IgD-negative memory B cell (primary cell): ENCODE measurements around the gene TMEM131. TPM values are rescaled to one million over a fixed set of nuclear protein-coding genes. Genes with fewer than 3 reads are reported as not detected.
"Not testable (repeated sequence)": the region's sequence is repeated elsewhere in the genome, so short reads cannot be mapped to it uniquely, and the experiment has no call there.

Experiments
- H3K27ac Mint-ChIP-seq, 3 donors: one replicate each; pipeline ENCODE4 v1.8.0; 2020 to 2022; ENCODE audit warnings: mild to moderate bottlenecking in 3 of 3, mixed read lengths in 3 of 3, moderate library complexity in 1 of 3
- H3K27me3 Mint-ChIP-seq: one replicate; pipeline ENCODE4 v1.8.0; 2021; ENCODE audit warnings: mixed read lengths
- H3K36me3 Mint-ChIP-seq: one replicate; pipeline ENCODE4 v1.8.0; 2020; ENCODE audit warnings: mild to moderate bottlenecking, mixed read lengths
- H3K4me1 Mint-ChIP-seq, 3 donors: one replicate each; pipeline ENCODE4 v1.8.0; 2020 to 2022; ENCODE audit warnings: mixed read lengths in 3 of 3, mild to moderate bottlenecking in 1 of 3
- H3K4me3 Mint-ChIP-seq, 4 donors: one replicate each; pipeline ENCODE4 v1.8.0; 2020 to 2022; ENCODE audit warnings: mild to moderate bottlenecking in 4 of 4, mixed read lengths in 4 of 4, moderate library complexity in 3 of 4
- H3K9me3 Mint-ChIP-seq, 3 donors: one replicate each; pipeline ENCODE4 v1.8.0; 2020 to 2021; ENCODE audit warnings: mixed read lengths in 3 of 3, mild to moderate bottlenecking in 1 of 3
- polyA plus RNA-seq: library from polyadenylated mRNA; unstranded; fragments of 300-500 nt; fragmentation: Illumina TruSeq; gene quantifications from one replicate; pipeline ENCODE4 v1.2.3, GENCODE V29; 2021

TMEM131 gene
- polyA plus RNA-seq, 1 donor from 2014 or later = 24.9 TPM

- Mint-ChIP-seq H3K36me3 (peaks cover 30% of the 10 kb centered on the region), H3K4me3 (no peak overlapping the region), H3K4me1 (peaks cover 5 to 34% (median 8%) of the 10 kb centered on the region in 3 donors), H3K27me3 (no peaks in the 10 kb centered on the region), H3K9me3 (peaks cover 6 to 10% (median 7%) of the 10 kb centered on the region in 3 donors), H3K27ac (no peak overlapping the region)
These were observed 109.9 kb downstream of the TMEM131 start for GRCh38 chr2:97885841-97886240.

GRCh38 chr2:97880334-97880733 is 115.4 kb downstream of the TMEM131 start:
- Mint-ChIP-seq H3K9me3 (peaks cover 2 to 8% (median 3%) of the 10 kb centered on the region in 3 donors), H3K4me3 (peak overlapping the region in 1 of 4 donors; percentile 49), H3K36me3 (peaks cover 16% of the 10 kb centered on the region), H3K27ac (no peak overlapping the region), H3K27me3 (no peaks in the 10 kb centered on the region), H3K4me1 (peaks cover 28 to 63% (median 37%) of the 10 kb centered on the region in 3 donors)

GRCh38 chr2:97878865-97879264 is 116.9 kb downstream of the TMEM131 start:
- Mint-ChIP-seq H3K27ac (no peak overlapping the region), H3K4me3 (no peak overlapping the region), H3K9me3 (peaks cover 0 to 8% (median 1%) of the 10 kb centered on the region in 3 donors), H3K4me1 (peaks cover 26 to 72% (median 44%) of the 10 kb centered on the region in 3 donors), H3K36me3 (peaks cover 14% of the 10 kb centered on the region), H3K27me3 (no peaks in the 10 kb centered on the region)

- not testable (repeated sequence) for H3K9me3 Mint-ChIP-seq, H3K27me3 Mint-ChIP-seq, H3K27ac Mint-ChIP-seq, H3K4me3 Mint-ChIP-seq
- peaks cover 26 to 73% (median 47%) of the 10 kb centered on the region in 3 donors for H3K4me1 Mint-ChIP-seq
- peaks cover 14% of the 10 kb centered on the region for H3K36me3 Mint-ChIP-seq
These were observed 117.4 kb downstream of the TMEM131 start for GRCh38 chr2:97878317-97878716.

GRCh38 chr2:97871096-97871780 is 124.5 kb downstream of the TMEM131 start:
- Mint-ChIP-seq H3K36me3 (peaks cover 2% of the 10 kb centered on the region), H3K27me3 (no peaks in the 10 kb centered on the region), H3K4me3 (peak overlapping the region in 1 of 4 donors; percentile 34), H3K9me3 (peaks cover 0 to 2% (median 0%) of the 10 kb centered on the region in 3 donors), H3K27ac (peak overlapping the region in 1 of 3 donors; percentile 2), H3K4me1 (peaks cover 28 to 48% (median 46%) of the 10 kb centered on the region in 3 donors)

GRCh38 chr2:97870396-97870843 is 125.3 kb downstream of the TMEM131 start:
- no peak overlapping the region for H3K27ac Mint-ChIP-seq
- H3K4me3 Mint-ChIP-seq = no peak overlapping the region
- no peaks in the 10 kb centered on the region for H3K27me3 Mint-ChIP-seq
- peaks cover 5% of the 10 kb centered on the region for H3K36me3 Mint-ChIP-seq
- peaks cover 24 to 44% (median 40%) of the 10 kb centered on the region in 3 donors for H3K4me1 Mint-ChIP-seq
- peaks cover 0 to 5% (median 0%) of the 10 kb centered on the region in 3 donors for H3K9me3 Mint-ChIP-seq

GRCh38 chr2:97869722-97870346 is 125.9 kb downstream of the TMEM131 start:
- peaks cover 24 to 41% (median 41%) of the 10 kb centered on the region in 3 donors for H3K4me1 Mint-ChIP-seq
- H3K4me3 Mint-ChIP-seq = no peak overlapping the region
- no peaks in the 10 kb centered on the region for H3K27me3 Mint-ChIP-seq
- H3K27ac Mint-ChIP-seq = no peak overlapping the region
- H3K36me3 Mint-ChIP-seq = peaks cover 9% of the 10 kb centered on the region
- H3K9me3 Mint-ChIP-seq = peaks cover 0 to 11% (median 0%) of the 10 kb centered on the region in 3 donors

- Mint-ChIP-seq H3K36me3 (peaks cover 9% of the 10 kb centered on the region), H3K27ac (no peak overlapping the region), H3K4me3 (peak overlapping the region in 1 of 4 donors; percentile 49), H3K4me1 (peaks cover 23 to 40% (median 36%) of the 10 kb centered on the region in 3 donors), H3K27me3 (no peaks in the 10 kb centered on the region), H3K9me3 (peaks cover 0 to 14% (median 0%) of the 10 kb centered on the region in 3 donors)
These were observed 126.6 kb downstream of the TMEM131 start for GRCh38 chr2:97868986-97869721.

- Mint-ChIP-seq H3K27me3 (no peaks in the 10 kb centered on the region), H3K27ac (no peak overlapping the region), H3K4me3 (no peak overlapping the region), H3K9me3 (peaks cover 0 to 18% (median 6%) of the 10 kb centered on the region in 3 donors), H3K36me3 (peaks cover 16% of the 10 kb centered on the region), H3K4me1 (peaks cover 6 to 19% (median 19%) of the 10 kb centered on the region in 3 donors)
These were observed 131.9 kb downstream of the TMEM131 start for GRCh38 chr2:97863829-97864228.

GRCh38 chr2:97861177-97861576 is 134.6 kb downstream of the TMEM131 start:
- Mint-ChIP-seq H3K4me3 (no peak overlapping the region), H3K36me3 (peaks cover 17% of the 10 kb centered on the region), H3K27me3 (no peaks in the 10 kb centered on the region), H3K4me1 (peaks cover 7 to 17% (median 15%) of the 10 kb centered on the region in 3 donors), H3K9me3 (peaks cover 0 to 16% (median 6%) of the 10 kb centered on the region in 3 donors), H3K27ac (no peak overlapping the region)

- H3K4me3 Mint-ChIP-seq = no peak overlapping the region
- peaks cover 0 to 4% (median under 1%) of the 10 kb centered on the region in 3 donors for H3K9me3 Mint-ChIP-seq
- H3K36me3 Mint-ChIP-seq = peaks cover 14% of the 10 kb centered on the region
- H3K27ac Mint-ChIP-seq = peak overlapping the region in 1 of 3 donors; percentile 52
- H3K27me3 Mint-ChIP-seq = no peaks in the 10 kb centered on the region
- peaks cover 6 to 13% (median 10%) of the 10 kb centered on the region in 3 donors for H3K4me1 Mint-ChIP-seq
These were observed 137.3 kb downstream of the TMEM131 start for GRCh38 chr2:97858442-97858841.

GRCh38 chr2:97857553-97857952 is 138.2 kb downstream of the TMEM131 start:
- no peaks in the 10 kb centered on the region for H3K27me3 Mint-ChIP-seq

GRCh38 chr2:97853057-97853456 is 142.7 kb downstream of the TMEM131 start:
- not testable (repeated sequence) for H3K36me3 Mint-ChIP-seq, H3K4me3 Mint-ChIP-seq, H3K9me3 Mint-ChIP-seq, H3K27me3 Mint-ChIP-seq, H3K27ac Mint-ChIP-seq
- peaks cover 27 to 42% (median 41%) of the 10 kb centered on the region in 3 donors for H3K4me1 Mint-ChIP-seq

More at GRCh38 chr2:97857553-97857952, 138.2 kb downstream of the TMEM131 start:
- H3K4me1 Mint-ChIP-seq = peaks cover 4 to 15% (median 14%) of the 10 kb centered on the region in 3 donors
- peaks cover 11% of the 10 kb centered on the region for H3K36me3 Mint-ChIP-seq
- H3K4me3 Mint-ChIP-seq = no peak overlapping the region
- peak overlapping the region in 1 of 3 donors; percentile 61 for H3K27ac Mint-ChIP-seq
- peaks cover 0 to 2% (median 0%) of the 10 kb centered on the region in 3 donors for H3K9me3 Mint-ChIP-seq

GRCh38 chr2:97851172-97851571 is 144.6 kb downstream of the TMEM131 start:
- Mint-ChIP-seq H3K27me3 (no peaks in the 10 kb centered on the region), H3K36me3 (peaks cover 8% of the 10 kb centered on the region), H3K27ac (peak overlapping the region in 1 of 3 donors; percentile 71), H3K4me1 (peaks cover 34 to 54% (median 48%) of the 10 kb centered on the region in 3 donors), H3K9me3 (peaks cover 0 to 3% (median 0%) of the 10 kb centered on the region in 3 donors), H3K4me3 (peak overlapping the region in 1 of 4 donors; percentile 10)
